HCT116 (cell line): ENCODE data around the gene SH3BP4.

ENCODE experiments used
- POLR2A ChIP-seq: IDR thresholded peaks from 2 replicates; pipeline ENCODE4 v1.7.0; 2011; ENCODE audit warnings: borderline replicate concordance; ENCODE audit not compliant: insufficient read depth, insufficient read length; ENCODE audit errors: extremely low read depth
- RAD21 ChIP-seq: IDR thresholded peaks from 2 replicates; pipeline ENCODE4 v1.6.1; 2012; ENCODE audit warnings: low read depth, mild to moderate bottlenecking
- ZNF274 ChIP-seq: fragments of 200-500 bp; sonication (Bioruptor generic); IDR thresholded peaks from 2 replicates; pipeline ENCODE4 v1.6.1; 2014; ENCODE audit warnings: mild to moderate bottlenecking, low read depth, low read length, inconsistent platforms
- TF ChIP-seq, protein P1 (sequence below), 3 experiments: fragments of 200-600 bp in 1 of 3; sonication (generic) in 1 of 3; IDR thresholded peaks in 2 of 3; conservative IDR thresholded peaks in 1 of 3; 2 replicates each; pipeline ENCODE4 v1.5.1; 2012 to 2017; ENCODE audit warnings: low read depth in 2 of 3, low read length in 2 of 3, antibody characterized with exemption in 1 of 3, borderline replicate concordance in 1 of 3, control low read depth in 1 of 3, mild to moderate bottlenecking in 1 of 3, mixed read lengths in 1 of 3, mixed run types in 1 of 3, moderate library complexity in 1 of 3; ENCODE audit not compliant: insufficient read depth in 1 of 3

DNA sequence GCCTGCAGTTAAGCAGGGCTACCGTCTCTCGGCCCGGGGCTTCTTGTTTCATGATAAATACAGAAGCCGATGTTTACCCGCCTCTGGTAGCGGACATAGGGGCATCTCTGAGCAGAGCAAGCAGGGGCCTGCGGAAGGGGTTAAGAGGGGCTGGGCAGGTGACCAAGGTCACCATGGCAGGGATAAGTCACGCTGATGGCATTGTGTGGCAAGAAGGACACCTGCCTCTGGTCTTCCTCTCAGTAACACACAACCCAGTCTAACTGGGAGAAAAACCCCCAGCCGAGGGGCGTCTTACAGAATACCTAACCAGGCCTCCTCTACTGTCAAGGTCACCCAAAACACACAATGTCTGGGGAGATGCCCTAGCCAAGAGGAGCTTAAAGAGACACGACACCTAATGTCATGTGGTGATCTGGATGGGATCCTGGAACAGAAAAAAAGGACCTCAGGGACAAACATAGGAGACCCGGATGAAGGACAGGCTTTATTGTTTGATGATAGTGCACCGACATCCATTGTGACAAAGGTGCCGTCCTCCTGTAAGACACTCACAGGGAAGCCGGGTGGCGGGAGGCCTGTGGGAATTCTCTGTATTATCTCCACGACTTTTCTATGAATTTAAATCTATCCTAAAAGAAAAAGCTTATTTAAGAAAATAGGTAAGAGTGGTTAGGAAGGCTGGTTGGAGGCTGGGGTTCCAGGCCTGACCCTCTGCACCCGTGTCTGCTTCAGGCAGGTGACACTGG lies 24.8 kb downstream of the SH3BP4 start:
- TF ChIP-seq RAD21, result no peak
- TF ChIP-seq ZNF274, result no peak
- TF ChIP-seq, protein P1, sequence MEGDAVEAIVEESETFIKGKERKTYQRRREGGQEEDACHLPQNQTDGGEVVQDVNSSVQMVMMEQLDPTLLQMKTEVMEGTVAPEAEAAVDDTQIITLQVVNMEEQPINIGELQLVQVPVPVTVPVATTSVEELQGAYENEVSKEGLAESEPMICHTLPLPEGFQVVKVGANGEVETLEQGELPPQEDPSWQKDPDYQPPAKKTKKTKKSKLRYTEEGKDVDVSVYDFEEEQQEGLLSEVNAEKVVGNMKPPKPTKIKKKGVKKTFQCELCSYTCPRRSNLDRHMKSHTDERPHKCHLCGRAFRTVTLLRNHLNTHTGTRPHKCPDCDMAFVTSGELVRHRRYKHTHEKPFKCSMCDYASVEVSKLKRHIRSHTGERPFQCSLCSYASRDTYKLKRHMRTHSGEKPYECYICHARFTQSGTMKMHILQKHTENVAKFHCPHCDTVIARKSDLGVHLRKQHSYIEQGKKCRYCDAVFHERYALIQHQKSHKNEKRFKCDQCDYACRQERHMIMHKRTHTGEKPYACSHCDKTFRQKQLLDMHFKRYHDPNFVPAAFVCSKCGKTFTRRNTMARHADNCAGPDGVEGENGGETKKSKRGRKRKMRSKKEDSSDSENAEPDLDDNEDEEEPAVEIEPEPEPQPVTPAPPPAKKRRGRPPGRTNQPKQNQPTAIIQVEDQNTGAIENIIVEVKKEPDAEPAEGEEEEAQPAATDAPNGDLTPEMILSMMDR (IDR thresholded peaks at IDR 0.05 in 2 of 3, conservative IDR thresholded peaks at IDR 0.05 in 1 of 3; ENCODE audit: borderline replicate concordance in 1 of 3, insufficient read depth in 1 of 3, low read depth in 2 of 3, low read length in 2 of 3), result no peak
- no peak for TF ChIP-seq POLR2A
